NCI-H345 (cell line): ENCODE results near the gene NNMT.

Source experiments
- DNase-seq: peaks from one replicate; lab custom pipeline; 2025; lab: John Stamatoyannopoulos, UW

Gene NNMT

GRCh38 chr11:114295676-114296604 lies at the start of gene NNMT:
Gene NNMT, plus strand, starts transcription at chr11:114296399. Its CDS starts 158 bp downstream, at chr11:114296557.
- no peak for DNase-seq

GRCh38 chr11:114247070-114247789 lies 49.0 kb upstream of the NNMT start:
- no peak for DNase-seq

GRCh38 chr11:114250180-114250579 lies 46.0 kb upstream of the NNMT start:
- no peak for DNase-seq

GRCh38 chr11:114250993-114251814 lies 45.0 kb upstream of the NNMT start:
- DNase-seq: no peak

GRCh38 chr11:114251815-114252337 lies 44.3 kb upstream of the NNMT start:
- no peak for DNase-seq

- no peak for DNase-seq
These were observed 43.4 kb upstream of the NNMT start for GRCh38 chr11:114252767-114253166.

GRCh38 chr11:114253771-114254170 lies 42.4 kb upstream of the NNMT start:
- DNase-seq: no peak

- DNase-seq: no peak
These were observed 41.5 kb upstream of the NNMT start for GRCh38 chr11:114254571-114255146.

GRCh38 chr11:114255289-114255688 lies 40.9 kb upstream of the NNMT start:
- DNase-seq: no peak

- DNase-seq: no peak
These were observed 39.8 kb upstream of the NNMT start for GRCh38 chr11:114256176-114256966.

GRCh38 chr11:114256967-114257286 lies 39.3 kb upstream of the NNMT start:
- DNase-seq: no peak

- no peak for DNase-seq
These were observed 38.3 kb upstream of the NNMT start for GRCh38 chr11:114257621-114258558.

- no peak for DNase-seq
These were observed 37.5 kb upstream of the NNMT start for GRCh38 chr11:114258696-114259095.

GRCh38 chr11:114259124-114259526 lies 37.1 kb upstream of the NNMT start:
- DNase-seq: peak; percentile 56

- DNase-seq: peak; percentile 88
These were observed 36.6 kb upstream of the NNMT start for GRCh38 chr11:114259551-114259983.

GRCh38 chr11:114260077-114260476 lies 36.1 kb upstream of the NNMT start:
- no peak for DNase-seq

GRCh38 chr11:114260483-114260882 lies 35.7 kb upstream of the NNMT start:
- DNase-seq: no peak

- DNase-seq: no peak
These were observed 34.4 kb upstream of the NNMT start for GRCh38 chr11:114261791-114262190.

- peak; percentile 64 for DNase-seq
These were observed 33.3 kb upstream of the NNMT start for GRCh38 chr11:114262681-114263512.
